GM21526 (cell line): Measurements from ENCODE around the gene PBX1.

Experiments
- ATAC-seq: cut with Tn5 transposase; IDR thresholded peaks from one replicate; pipeline ENCODE4 v1.9.1; 2021; ENCODE audit warnings: moderate library complexity; ENCODE audit not compliant: unreplicated experiment, low FRiP score

PBX1 gene

DNA sequence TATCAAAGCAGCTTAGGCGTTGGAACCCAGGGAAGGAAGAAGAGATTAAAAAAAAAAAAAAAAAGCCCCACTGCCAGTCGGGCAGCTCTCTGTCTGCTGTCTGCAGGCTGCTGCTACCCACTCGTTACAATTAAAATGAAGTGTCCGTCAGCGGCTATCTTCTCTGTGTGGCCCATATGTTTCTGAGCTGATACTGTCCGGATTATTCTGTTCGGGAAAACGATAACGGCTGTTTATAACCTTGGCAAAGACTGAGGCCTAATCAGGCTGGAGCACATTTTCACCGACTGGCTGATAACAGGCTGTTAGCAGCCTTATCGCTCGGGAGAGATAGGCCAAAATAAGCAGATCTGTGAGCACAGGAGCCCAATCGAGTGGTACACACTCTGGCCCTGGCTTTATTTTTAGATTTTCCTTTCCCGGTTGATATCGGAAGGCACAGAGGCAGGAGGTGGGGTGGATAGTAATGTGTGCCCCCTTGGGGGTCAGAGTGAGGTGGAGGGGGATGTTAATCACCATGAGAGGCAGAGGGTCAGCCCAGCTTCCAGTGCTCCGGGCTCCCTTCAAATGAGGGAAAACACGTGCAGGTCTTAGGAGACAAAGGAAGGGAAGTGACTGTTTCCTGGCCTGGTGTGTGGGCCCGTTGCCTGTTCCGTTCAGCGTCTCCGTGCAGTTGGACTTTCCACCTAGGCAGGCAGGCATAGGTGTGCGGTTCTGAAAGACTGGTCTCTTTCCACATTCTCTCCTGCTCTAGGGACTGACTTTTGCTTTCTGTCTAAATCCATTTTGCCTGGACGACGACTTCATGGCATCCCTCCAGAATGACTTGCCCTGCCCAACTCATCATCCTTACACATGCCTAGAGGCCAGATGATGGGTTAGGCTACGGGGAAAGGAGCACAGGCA lies 153.4 kb downstream of the PBX1 start:
- ATAC-seq, result no peak

- ATAC-seq, result no peak
Observed at GRCh38 chr1:164713456-164714207, 154.6 kb downstream of the PBX1 start.

- ATAC-seq, result peak; percentile 84
Observed at GRCh38 chr1:164716992-164717703, 158.2 kb downstream of the PBX1 start.

DNA sequence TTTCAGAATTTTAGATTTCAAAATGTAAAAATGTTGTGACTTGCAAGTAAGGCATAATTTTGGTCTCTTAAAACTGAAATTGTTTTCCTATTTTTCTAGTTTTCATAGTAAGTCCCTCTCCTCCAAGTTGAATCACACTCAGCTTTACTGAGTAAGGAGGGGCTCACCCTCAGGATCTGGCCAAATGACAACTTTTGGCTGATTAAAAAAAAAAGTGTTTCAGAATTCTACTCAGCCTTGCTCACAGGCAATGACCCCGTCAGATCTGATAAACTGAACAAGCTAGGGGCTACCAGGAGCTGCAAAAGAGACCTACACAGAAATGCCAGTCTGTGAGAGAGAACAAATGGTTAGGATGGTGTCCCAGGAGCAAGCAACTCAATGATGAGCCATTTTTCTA lies 159.8 kb downstream of the PBX1 start:
- ATAC-seq, result no peak

GRCh38 chr1:164719676-164720439 lies 160.9 kb downstream of the PBX1 start:
- no peak for ATAC-seq

- ATAC-seq, result no peak
Observed at GRCh38 chr1:164720440-164721227, 161.7 kb downstream of the PBX1 start.

DNA sequence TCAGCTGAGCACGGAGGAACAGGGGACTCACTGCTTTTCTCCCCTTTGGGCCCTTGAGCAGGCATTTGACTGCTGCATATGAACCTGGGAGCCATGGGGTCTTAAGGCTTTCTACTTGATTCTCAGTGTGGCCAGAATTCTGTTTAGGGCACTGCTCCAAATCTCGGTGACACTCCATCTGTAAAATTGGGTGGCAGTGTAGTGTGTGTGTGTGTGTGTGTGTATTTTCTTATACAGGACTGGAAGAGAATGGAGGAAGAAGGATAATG lies 162.2 kb downstream of the PBX1 start:
- ATAC-seq, result no peak

DNA sequence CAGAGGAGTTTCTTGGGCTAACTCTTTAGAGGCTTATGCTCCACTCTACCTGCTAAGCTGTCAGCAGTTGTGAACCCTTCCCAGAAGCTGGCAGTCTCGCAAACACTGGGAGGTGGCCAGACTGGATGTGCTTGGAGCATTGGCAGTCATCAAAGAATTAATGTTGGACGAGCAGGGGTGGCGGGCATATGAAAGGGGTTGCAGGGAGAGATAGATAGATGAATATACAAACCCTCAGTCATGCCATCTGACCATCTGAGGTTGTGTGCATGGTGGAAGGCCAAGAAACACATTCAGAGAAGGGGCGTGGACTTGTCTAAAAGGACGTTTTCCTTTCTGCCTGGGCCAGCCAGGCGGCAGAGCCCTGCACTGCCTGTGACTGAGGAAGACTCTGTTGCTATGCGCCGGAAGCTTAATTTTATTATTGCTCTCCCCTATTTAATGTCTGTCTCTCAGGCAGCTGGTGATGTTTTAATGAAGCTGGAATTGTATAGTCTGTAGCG lies 164.4 kb downstream of the PBX1 start:
- ATAC-seq, result no peak

GRCh38 chr1:164725401-164725800 lies 166.4 kb downstream of the PBX1 start:
- no peak for ATAC-seq

GRCh38 chr1:164726235-164726634 lies 167.3 kb downstream of the PBX1 start:
- ATAC-seq, result no peak

DNA sequence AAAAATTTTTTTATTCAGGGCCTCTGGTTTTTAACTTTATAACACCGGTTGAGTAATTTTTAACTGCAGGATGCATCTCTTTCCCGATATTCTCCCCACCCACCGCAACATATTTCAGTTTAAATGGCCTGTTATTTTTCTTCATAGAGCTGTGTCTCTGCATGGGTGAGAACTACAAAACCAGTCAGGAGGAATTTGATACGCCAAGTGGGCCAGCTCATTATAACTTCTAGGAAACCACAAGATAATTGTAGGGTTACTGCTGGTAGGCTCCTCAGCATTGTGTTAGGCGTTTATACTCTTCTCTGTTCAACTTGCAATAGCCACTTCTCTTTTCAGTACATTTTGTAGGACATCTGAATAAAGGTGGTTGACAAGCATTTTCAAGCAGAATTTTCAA lies 169.7 kb downstream of the PBX1 start:
- no peak for ATAC-seq

DNA sequence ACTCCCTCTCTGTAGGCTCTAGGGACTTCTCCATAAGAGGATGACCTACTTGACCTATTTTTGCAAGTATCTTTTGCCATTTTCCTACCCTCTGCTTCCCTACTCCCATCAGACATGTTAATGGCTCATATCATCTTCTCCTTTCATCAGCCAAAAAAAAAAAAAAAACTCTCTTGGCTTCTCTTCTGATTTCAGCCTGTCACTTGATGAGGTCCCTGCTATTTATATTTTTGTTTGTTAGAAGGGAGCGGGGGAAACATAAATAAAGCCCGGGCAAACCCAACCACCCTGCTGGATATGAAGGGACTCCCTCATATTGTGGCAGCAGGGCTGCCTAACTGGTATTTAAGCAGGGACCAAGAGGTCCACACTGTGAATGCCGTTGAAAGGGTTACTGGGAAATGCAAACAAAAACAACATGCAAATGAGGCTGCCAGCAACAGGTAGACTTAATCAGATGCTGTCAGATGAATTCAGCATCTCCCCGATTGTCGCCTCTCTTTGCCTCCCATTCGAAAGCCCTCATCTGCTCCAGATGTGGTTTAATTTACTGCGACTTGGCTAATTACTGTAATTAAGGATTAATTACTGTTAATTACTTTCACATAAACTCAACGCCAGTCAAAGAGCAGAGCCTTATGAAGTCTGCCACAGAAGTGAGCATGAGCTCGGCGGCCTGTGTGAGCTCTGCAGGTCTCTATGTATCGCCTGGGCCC lies 172.3 kb downstream of the PBX1 start:
- no peak for ATAC-seq

GRCh38 chr1:164733070-164733469 lies 174.1 kb downstream of the PBX1 start:
- ATAC-seq, result no peak

- no peak for ATAC-seq
Observed at GRCh38 chr1:164733734-164734133, 174.8 kb downstream of the PBX1 start.

- ATAC-seq, result no peak
Observed at GRCh38 chr1:164735315-164736052, 176.5 kb downstream of the PBX1 start.

DNA sequence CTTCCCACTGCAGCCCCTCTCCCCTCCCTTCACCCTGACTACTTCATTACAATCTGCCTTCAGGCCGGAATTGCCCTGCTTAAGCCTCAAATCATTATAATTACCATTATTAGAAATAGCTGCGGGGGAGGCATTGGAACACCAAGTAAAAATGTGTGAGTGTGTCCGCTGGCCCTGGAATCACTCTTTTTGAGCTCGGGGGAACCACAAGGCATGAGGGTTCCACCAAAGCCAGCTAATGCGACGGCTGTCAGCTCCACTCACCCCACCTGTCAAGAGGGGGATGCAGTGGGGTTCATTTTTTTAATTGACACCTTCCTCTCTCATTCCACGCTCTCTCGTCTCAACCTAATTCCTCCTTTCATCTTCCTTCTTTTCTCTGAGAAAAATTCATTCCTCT lies 177.2 kb downstream of the PBX1 start:
- no peak for ATAC-seq

- ATAC-seq, result no peak
Observed at GRCh38 chr1:164739189-164739588, 180.2 kb downstream of the PBX1 start.

GRCh38 chr1:164740000-164740526 lies 181.1 kb downstream of the PBX1 start:
- no peak for ATAC-seq
